ENCODE data around the gene KLRG1. TPM values are rescaled to one million over a fixed set of nuclear protein-coding genes. Genes with fewer than 3 reads are reported as not detected.

Gene KLRG1
- total RNA-seq, 1 donor from 2014 or later: 3.1 TPM

- H3K27ac Mint-ChIP-seq: no peak overlapping the region
- no peaks in the 10 kb centered on the region for H3K4me1 Mint-ChIP-seq
- ATAC-seq (ENCODE audit: low read depth) (peak; percentile 60), DNase-seq (no peak)
- no peaks in the 10 kb centered on the region for H3K36me3 Mint-ChIP-seq (ENCODE audit: low read depth)
- no peak for TF ChIP-seq CTCF (IDR thresholded peaks at IDR 0.05)
- POLR2A ChIA-PET: no interaction called here
- intact Hi-C loops (cut with micrococcal nuclease): loop anchor here (1.0 kb wide), 3 partner anchors 367 to 505 kb away; no protein-coding TSS in a partner anchor
- H3K9me3 Mint-ChIP-seq: no peaks in the 10 kb centered on the region
- H3K27me3 Mint-ChIP-seq: peaks cover 6% of the 10 kb centered on the region
- CTCF ChIA-PET: interaction anchor here (0.6 to 3.6 kb wide), 17 partner anchors 10 to 505 kb away, joined by 3 to 26 read pairs (median 4); no protein-coding TSS in a partner anchor
- no peak overlapping the region for H3K4me3 Mint-ChIP-seq
Measured at GRCh38 chr12:9049520-9050133, 60.3 kb downstream of the KLRG1 start.

DNA sequence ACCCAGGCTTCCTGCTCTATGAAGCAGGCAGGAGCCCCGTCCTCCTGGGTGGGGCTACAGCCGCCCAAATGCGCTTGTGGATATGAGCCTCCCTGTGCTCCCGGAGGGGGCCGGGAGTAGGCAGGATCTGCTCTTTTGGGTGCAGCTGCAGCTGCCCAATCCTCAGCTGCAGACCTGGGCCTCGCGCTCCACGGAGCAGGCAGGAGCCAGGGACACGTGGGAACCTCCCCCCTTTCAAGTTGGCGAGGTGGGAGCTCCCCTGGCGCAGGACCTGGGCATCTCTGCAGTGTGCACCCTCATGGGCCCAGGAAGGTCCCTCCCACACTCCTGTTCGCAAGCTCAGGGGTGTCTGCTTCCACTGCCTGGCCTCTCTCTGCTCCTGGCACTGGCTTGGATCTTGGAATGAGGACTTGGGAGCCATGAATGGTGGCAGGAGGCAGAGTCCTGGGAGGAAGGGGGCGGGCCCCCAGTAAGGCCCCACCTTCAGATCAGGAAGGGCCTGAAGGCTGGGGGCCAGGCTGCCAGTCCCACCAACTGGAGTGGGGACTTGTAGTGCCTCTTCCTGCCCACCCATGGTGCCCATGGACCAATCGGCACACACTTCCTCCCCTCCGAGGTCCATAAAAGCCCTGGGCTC lies 61.3 kb downstream of the KLRG1 start:
- H3K36me3 Mint-ChIP-seq (ENCODE audit: low read depth): no peaks in the 10 kb centered on the region
- no peaks in the 10 kb centered on the region for H3K4me1 Mint-ChIP-seq
- no peaks in the 10 kb centered on the region for H3K9me3 Mint-ChIP-seq
- H3K27me3 Mint-ChIP-seq: peaks cover 6% of the 10 kb centered on the region
- POLR2A ChIA-PET: no interaction called here
- DNase-seq (no peak), ATAC-seq (ENCODE audit: low read depth) (no peak)
- no peak overlapping the region for H3K27ac Mint-ChIP-seq
- H3K4me3 Mint-ChIP-seq: no peak overlapping the region
- intact Hi-C loops (cut with micrococcal nuclease): no loop called here
- CTCF ChIA-PET: interaction anchor here (1.0 to 3.6 kb wide), 10 partner anchors 9 to 506 kb away, joined by 3 to 26 read pairs (median 9); no protein-coding TSS in a partner anchor
- no peak for TF ChIP-seq CTCF (IDR thresholded peaks at IDR 0.05)

GRCh38 chr12:9051158-9051550 lies 61.8 kb downstream of the KLRG1 start:
- TF ChIP-seq CTCF (IDR thresholded peaks at IDR 0.05): no peak
- ChIA-PET CTCF (interaction anchor here (2.0 to 2.3 kb wide), 2 partner anchors 13 to 507 kb away, joined by 11 to 21 read pairs; no protein-coding TSS in a partner anchor), POLR2A (no interaction called here)
- peaks cover 6% of the 10 kb centered on the region for H3K27me3 Mint-ChIP-seq
- ATAC-seq (ENCODE audit: low read depth) (no peak), DNase-seq (no peak)
- H3K27ac Mint-ChIP-seq: no peak overlapping the region
- H3K36me3 Mint-ChIP-seq (ENCODE audit: low read depth): no peaks in the 10 kb centered on the region
- H3K4me3 Mint-ChIP-seq: no peak overlapping the region
- intact Hi-C loops (cut with micrococcal nuclease): no loop called here
- no peaks in the 10 kb centered on the region for H3K4me1 Mint-ChIP-seq
- no peaks in the 10 kb centered on the region for H3K9me3 Mint-ChIP-seq

DNA sequence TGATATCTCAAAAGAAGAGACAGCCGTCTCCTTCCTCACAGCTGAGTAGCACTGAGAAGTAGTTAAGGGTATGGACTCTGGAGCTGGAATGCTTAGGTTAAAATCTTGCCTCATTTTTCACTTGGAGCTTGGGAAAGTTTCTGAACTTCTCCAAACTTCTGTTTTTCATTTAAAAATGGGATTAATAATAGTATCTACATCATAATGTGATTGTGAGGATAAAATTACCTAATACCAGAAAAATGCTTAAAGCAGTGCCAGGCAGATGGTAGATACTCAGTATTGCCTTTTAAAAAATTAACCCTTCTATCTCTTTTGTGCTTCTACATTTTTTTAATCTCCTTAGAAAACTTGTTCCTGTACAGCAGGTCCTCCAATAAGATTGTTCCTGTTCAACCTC lies 63.3 kb downstream of the KLRG1 start:
- no peaks in the 10 kb centered on the region for H3K36me3 Mint-ChIP-seq (ENCODE audit: low read depth)
- no peak overlapping the region for H3K4me3 Mint-ChIP-seq
- ATAC-seq (ENCODE audit: low read depth) (no peak), DNase-seq (no peak)
- CTCF ChIA-PET: no interaction called here
- no peaks in the 10 kb centered on the region for H3K9me3 Mint-ChIP-seq
- H3K27ac Mint-ChIP-seq: no peak overlapping the region
- intact Hi-C loops (cut with micrococcal nuclease): no loop called here
- peaks cover 6% of the 10 kb centered on the region for H3K27me3 Mint-ChIP-seq
- POLR2A ChIA-PET: no interaction called here
- no peaks in the 10 kb centered on the region for H3K4me1 Mint-ChIP-seq
- no peak for TF ChIP-seq CTCF (IDR thresholded peaks at IDR 0.05)

Other genes with a start within 250 kb of the KLRG1 start
- gene A2ML1, start 166.9 kb upstream of the KLRG1 start, total RNA-seq: not detected in 2 replicates
- gene PHC1, start 75.0 kb upstream of the KLRG1 start, total RNA-seq: 45.8 and 46.0 TPM in 2 replicates
- 202 and 229 TPM in 2 replicates for gene M6PR, start 39.9 kb upstream of the KLRG1 start, total RNA-seq
- gene A2M, start 126.4 kb downstream of the KLRG1 start, total RNA-seq: not detected in 2 replicates
- gene PZP, start 218.8 kb downstream of the KLRG1 start, total RNA-seq: not detected in 2 replicates